Measurements from ENCODE around the gene LCE1B. TPM values are rescaled to one million over a fixed set of nuclear protein-coding genes. Genes with fewer than 3 reads are reported as not detected.
A peak's percentile ranks its signal among the peaks of the same experiment; 100 is the strongest.

Gene LCE1B
- polyA plus RNA-seq, 1 donor (not counting 4 experiments of a cell fraction or from before 2014, with no cell fraction given), result 0.34 TPM

- Histone ChIP-seq H3K4me1 (ENCODE audit: control insufficient read depth, extremely low read depth, insufficient read depth, low read length) (peaks cover 10% of the 10 kb centered on the region), H3K9me3 (ENCODE audit: control insufficient read depth, low read depth, low read length) (no peaks in the 10 kb centered on the region), H2AFZ (ENCODE audit: control insufficient read depth, low read length) (no peak overlapping the region), H3K79me2 (ENCODE audit: control insufficient read depth, insufficient read depth, low read length) (no peaks in the 10 kb centered on the region), H3K9ac (ENCODE audit: control insufficient read depth, extremely low read depth, insufficient read depth, low read length) (no peak overlapping the region), H3K27ac (ENCODE audit: control insufficient read depth, insufficient read depth, low read length) (no peak overlapping the region), H3K36me3 (ENCODE audit: control insufficient read depth in 2 of 2, extremely low read depth in 1 of 2, insufficient read depth in 2 of 2, low read length in 2 of 2) (no peaks in the 10 kb centered on the region), H3K27me3 (ENCODE audit: control insufficient read depth, extremely low read depth, insufficient read depth, low read length) (no peaks in the 10 kb centered on the region), H3K9me1 (ENCODE audit: control insufficient read depth, extremely low read depth, insufficient read depth, low read length) (no peaks in the 10 kb centered on the region), H4K20me1 (ENCODE audit: control insufficient read depth, extremely low read depth, insufficient read depth, low read length) (no peaks in the 10 kb centered on the region), H3K4me2 (ENCODE audit: control insufficient read depth, extremely low read depth, insufficient read depth, low read depth, low read length) (no peak overlapping the region), H3K4me3 (ENCODE audit: control insufficient read depth in 2 of 3, extremely low read depth in 1 of 3, insufficient read depth in 2 of 3, low read depth in 1 of 3, low read length in 3 of 3) (no peak overlapping the region)
- no peak for DNase-seq (ENCODE audit: low read depth, low spot score)
- dilution Hi-C loops (cut with MboI; ENCODE audit: extremely low pct_ligation_motif_present, low sequenced_read_pairs), result no loop called here
- TF ChIP-seq EZH2 (IDR thresholded peaks at IDR 0.05; ENCODE audit: low read length) (no peak), CTCF (optimal IDR thresholded peaks at IDR 0.05 in 1 of 3, IDR thresholded peaks at IDR 0.05 in 1 of 3, conservative IDR thresholded peaks at IDR 0.05 in 1 of 3; ENCODE audit: extremely low read depth in 1 of 3, insufficient read depth in 2 of 3, low read length in 3 of 3) (no peak)
- FAIRE-seq, result no peak
Measured at GRCh38 chr1:152770411-152770810, 41.4 kb upstream of the LCE1B start.

- Histone ChIP-seq H3K79me2 (ENCODE audit: control insufficient read depth, insufficient read depth, low read length) (no peaks in the 10 kb centered on the region), H3K9me3 (ENCODE audit: control insufficient read depth, low read depth, low read length) (no peaks in the 10 kb centered on the region), H3K4me1 (ENCODE audit: control insufficient read depth, extremely low read depth, insufficient read depth, low read length) (peaks cover 4% of the 10 kb centered on the region), H3K36me3 (ENCODE audit: control insufficient read depth in 2 of 2, extremely low read depth in 1 of 2, insufficient read depth in 2 of 2, low read length in 2 of 2) (no peaks in the 10 kb centered on the region), H4K20me1 (ENCODE audit: control insufficient read depth, extremely low read depth, insufficient read depth, low read length) (no peaks in the 10 kb centered on the region), H3K9me1 (ENCODE audit: control insufficient read depth, extremely low read depth, insufficient read depth, low read length) (no peaks in the 10 kb centered on the region), H3K27me3 (ENCODE audit: control insufficient read depth, extremely low read depth, insufficient read depth, low read length) (no peaks in the 10 kb centered on the region), H3K9ac (ENCODE audit: control insufficient read depth, extremely low read depth, insufficient read depth, low read length) (no peak within 1 kb of the TSS), H3K4me3 (ENCODE audit: control insufficient read depth in 2 of 3, extremely low read depth in 1 of 3, insufficient read depth in 2 of 3, low read depth in 1 of 3, low read length in 3 of 3) (no peak within 1 kb of the TSS), H2AFZ (ENCODE audit: control insufficient read depth, low read length) (no peak within 1 kb of the TSS), H3K27ac (ENCODE audit: control insufficient read depth, insufficient read depth, low read length) (no peak within 1 kb of the TSS), H3K4me2 (ENCODE audit: control insufficient read depth, extremely low read depth, insufficient read depth, low read depth, low read length) (no peak within 1 kb of the TSS)
- dilution Hi-C loops (cut with MboI; ENCODE audit: extremely low pct_ligation_motif_present, low sequenced_read_pairs), result no loop called here
- FAIRE-seq (peak; percentile 73), DNase-seq (ENCODE audit: low read depth, low spot score) (no peak)
- TF ChIP-seq EZH2 (IDR thresholded peaks at IDR 0.05; ENCODE audit: low read length), result no peak
- peak; percentile 35 to 50 (median 48) for TF ChIP-seq CTCF (optimal IDR thresholded peaks at IDR 0.05 in 1 of 3, IDR thresholded peaks at IDR 0.05 in 1 of 3, conservative IDR thresholded peaks at IDR 0.05 in 1 of 3; ENCODE audit: extremely low read depth in 1 of 3, insufficient read depth in 2 of 3, low read length in 3 of 3)
Measured at GRCh38 chr1:152774875-152775274, 36.9 kb upstream of the LCE1B start, which contains the start of gene LCE1F. TSS of gene LCE1F (plus strand) at chr1:152775140. CDS start at chr1:152776372, 1,232 bp downstream.
